Heart left ventricle (tissue), 16 donors: Measurements from ENCODE around the gene CACNA2D1. TPM values are rescaled to one million over a fixed set of nuclear protein-coding genes. Genes with fewer than 3 reads are reported as not detected.

Source experiments
- ATAC-seq, 4 donors: fragments of 200-7000 bp; cut with Tn5 transposase; one replicate each; pipeline ENCODE4 v1.9.1; 2020 to 2022; ENCODE audit warnings: moderate library complexity in 4 of 4, mild to moderate bottlenecking in 3 of 4, moderate number of reproducible peaks in 1 of 4
- DNase-seq, 5 donors: peaks; one replicate each; pipeline ENCODE4 v3.0.0-alpha.2; 2020
- H3K27ac ChIP-seq, 12 donors: fragments of 200-600 bp; sonication (generic) in 4 of 12; one replicate each; pipeline versions ENCODE4 v1.5.0 to v1.8.0; 2016 to 2022; ENCODE audit warnings: mild to moderate bottlenecking in 2 of 12
- H3K27me3 ChIP-seq, 9 donors: fragments of 200-600 bp; sonication (generic) in 2 of 9; one replicate each; pipeline versions ENCODE4 v1.5.1 to v1.8.0; 2016 to 2022; ENCODE audit warnings: mild to moderate bottlenecking in 3 of 9
- H3K36me3 ChIP-seq, 9 donors: fragments of 200-600 bp; sonication (generic) in 2 of 9; one replicate each; pipeline versions ENCODE4 v1.5.0 to v1.8.0; 2018 to 2022; ENCODE audit warnings: mild to moderate bottlenecking in 2 of 9
- H3K4me1 ChIP-seq, 12 donors: fragments of 200-600 bp; sonication (generic) in 4 of 12; one replicate each; pipeline versions ENCODE4 v1.5.0 to v1.8.0; 2016 to 2022; ENCODE audit warnings: mild to moderate bottlenecking in 3 of 12
- H3K4me3 ChIP-seq, 12 donors: fragments of 200-600 bp; sonication (generic) in 4 of 12; one replicate each; pipeline versions ENCODE4 v1.5.0 to v1.8.0; 2017 to 2022; ENCODE audit warnings: mild to moderate bottlenecking in 9 of 12, moderate library complexity in 4 of 12
- H3K9me3 ChIP-seq, 12 donors: fragments of 200-600 bp; sonication (generic) in 4 of 12; one replicate each; pipeline versions ENCODE4 v1.5.0 to v1.8.0; 2016 to 2022; ENCODE audit warnings: mild to moderate bottlenecking in 1 of 12
- POLR2A ChIP-seq, 2 donors: fragments of 450-650 bp; IDR thresholded peaks; one replicate each; pipeline ENCODE4 v1.6.1; 2017; ENCODE audit warnings: antibody characterized with exemption in 2 of 2, mild to moderate bottlenecking in 2 of 2, moderate library complexity in 2 of 2
- WGBS, 4 donors: extraction: QIAGEN DNeasy Blood & Tissue Kit in 2 of 4; methylation state at CpG; one replicate each; pipeline versions ENCODE4 v1.1.5 to v1.1.7; 2013 to 2018; 5-methylcytosine and 5-hydroxymethylcytosine counted together
- intact Hi-C, 10 donors: fragments of 100-400 bp; cut with DNase I; formaldehyde crosslinking; loops; one replicate each; pipeline versions ENCODE4 v1.11.1 to v1.14.2; 2022
- polyA plus RNA-seq, 2 donors: library from polyadenylated mRNA; stranded (reverse); fragments of 200-250 nt; gene quantifications; one replicate each; pipeline ENCODE4 v1.2.3, GENCODE V29; 2013
- total RNA-seq, 9 donors: library from RNA; depleted of rRNA in 2 of 9; stranded (reverse); fragments of >200 nt in 2 of 9; fragmentation: NEBNext Ultra II Directional in 3 of 9; extraction: Animal tissue kit (Norgen Biotek cat#: 25700) in 3 of 9; gene quantifications; one replicate each; pipeline versions ENCODE4 v1.1.0 to v1.2.4, GENCODE V29; 2016 to 2023
- TF ChIP-seq, protein P1 (sequence below), 12 donors: fragments of 200-600 bp; sonication (generic) in 4 of 12; IDR thresholded peaks; one replicate each; pipeline versions ENCODE4 v1.5.0 to v1.8.0; 2018 to 2022; ENCODE audit warnings: antibody characterized with exemption in 12 of 12, mild to moderate bottlenecking in 5 of 12
- donor health status: ischemic (EF 13 %, LVEDD 7.1; RV severe dilation, severe dysfunction).
- donor health status: healthy with polysubstance abuse.
- donor health status: DM: no; HTN: yes; CAD: no.
- donor health status: DM: no; HTN: no; CAD: no.
- donor health status: ischemic (EF 25% LVEDD 6.9; RV normal size, moderate dysfunction).
- donor health status: ischemic (EF 25% LVEDD 5.7; RV mildly dilated, moderate dysfunction).
- donor health status: healthy.
- donor health status: DM: yes; HTN: yes; CAD: no.
- donor health status: ischemic (EF 35%, LVEDD 5.7; RV mildly dilated, moderate dysfunction).
- donor health status: nonischemic (EF 11% LVEDD 7.7; RV severe dilation, severe dysfunction).
- donor health status: DM: yes; HTN: yes; CAD: no.
- donor health status: PGD.
- donor health status: ischemic (EF 29% LVEDD 5.4; RV normal size, mild dysfunction).
- donor health status: nonischemic (EF 23%, LVEDD 6.1; RV moderate dilation, normal function).

The CACNA2D1 gene
- total and polyA plus RNA-seq, 11 donors: 13.5 to 122 (median 55.5) TPM

- peak; percentile 20 to 92 (median 56) for ATAC-seq
- peak overlapping the region in 1 of 12 donors; percentile 16 for H3K27ac ChIP-seq
- no peaks in the 10 kb centered on the region for H3K27me3 ChIP-seq
- intact Hi-C loops: loop anchor here in 9 of 10 donors (5.0 to 10.0 kb wide), 5 partner anchors 185 to 675 kb away; no protein-coding TSS in a partner anchor
- H3K4me1 ChIP-seq: peaks cover 0 to 23% (median 5%) of the 10 kb centered on the region in 12 donors
- no peak for TF ChIP-seq POLR2A (IDR thresholded peaks at IDR 0.05)
- TF ChIP-seq, protein P1, sequence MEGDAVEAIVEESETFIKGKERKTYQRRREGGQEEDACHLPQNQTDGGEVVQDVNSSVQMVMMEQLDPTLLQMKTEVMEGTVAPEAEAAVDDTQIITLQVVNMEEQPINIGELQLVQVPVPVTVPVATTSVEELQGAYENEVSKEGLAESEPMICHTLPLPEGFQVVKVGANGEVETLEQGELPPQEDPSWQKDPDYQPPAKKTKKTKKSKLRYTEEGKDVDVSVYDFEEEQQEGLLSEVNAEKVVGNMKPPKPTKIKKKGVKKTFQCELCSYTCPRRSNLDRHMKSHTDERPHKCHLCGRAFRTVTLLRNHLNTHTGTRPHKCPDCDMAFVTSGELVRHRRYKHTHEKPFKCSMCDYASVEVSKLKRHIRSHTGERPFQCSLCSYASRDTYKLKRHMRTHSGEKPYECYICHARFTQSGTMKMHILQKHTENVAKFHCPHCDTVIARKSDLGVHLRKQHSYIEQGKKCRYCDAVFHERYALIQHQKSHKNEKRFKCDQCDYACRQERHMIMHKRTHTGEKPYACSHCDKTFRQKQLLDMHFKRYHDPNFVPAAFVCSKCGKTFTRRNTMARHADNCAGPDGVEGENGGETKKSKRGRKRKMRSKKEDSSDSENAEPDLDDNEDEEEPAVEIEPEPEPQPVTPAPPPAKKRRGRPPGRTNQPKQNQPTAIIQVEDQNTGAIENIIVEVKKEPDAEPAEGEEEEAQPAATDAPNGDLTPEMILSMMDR (IDR thresholded peaks at IDR 0.05): no peak
- H3K4me3 ChIP-seq: no peak overlapping the region
- no peaks in the 10 kb centered on the region for H3K36me3 ChIP-seq
- 77 to 88% (median 83%) methylated on average over 1 of the region's 1 CpG for WGBS, 4 donors
- peak in 1 of 5 donors; percentile 24 for DNase-seq
- H3K9me3 ChIP-seq: no peaks in the 10 kb centered on the region
Observed at GRCh38 chr7:82049891-82050533, 393.6 kb downstream of the CACNA2D1 start.

DNA sequence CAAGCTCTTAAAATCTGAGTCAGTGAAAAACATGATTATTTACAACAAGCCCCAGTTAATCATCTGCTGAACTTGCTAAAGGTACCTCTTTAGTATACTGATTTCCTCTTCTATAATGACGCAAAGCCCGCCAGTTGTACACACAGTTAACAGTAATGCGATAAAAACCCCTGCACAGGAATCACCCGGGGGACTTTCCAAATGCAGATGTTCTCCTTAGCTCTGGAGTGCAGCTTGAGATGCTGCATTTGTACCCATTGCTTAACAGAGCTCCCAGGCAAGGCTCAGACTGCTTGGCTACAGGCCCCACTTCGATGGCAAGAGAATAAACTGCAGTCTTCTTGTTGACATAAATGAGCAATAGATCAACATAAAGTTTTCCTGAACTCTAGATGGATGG is 394.1 kb downstream of the CACNA2D1 start:
- WGBS, 4 donors: 66 to 78% (median 69%) methylated on average over 5 of the region's 5 CpGs
- Histone ChIP-seq H3K9me3 (no peaks in the 10 kb centered on the region), H3K27me3 (no peaks in the 10 kb centered on the region), H3K4me3 (no peak overlapping the region), H3K36me3 (no peaks in the 10 kb centered on the region), H3K4me1 (peaks cover 0 to 27% (median 8%) of the 10 kb centered on the region in 12 donors), H3K27ac (peak overlapping the region in 1 of 12 donors; percentile 16)
- intact Hi-C loops: loop anchor here in 9 of 10 donors (5.0 to 10.0 kb wide), 5 partner anchors 185 to 675 kb away; no protein-coding TSS in a partner anchor
- peak in 3 of 4 donors; percentile 44 to 73 (median 62) for ATAC-seq
- TF ChIP-seq, protein P1 (IDR thresholded peaks at IDR 0.05): no peak
- TF ChIP-seq POLR2A (IDR thresholded peaks at IDR 0.05): no peak
- DNase-seq: peak in 1 of 5 donors; percentile 24

DNA sequence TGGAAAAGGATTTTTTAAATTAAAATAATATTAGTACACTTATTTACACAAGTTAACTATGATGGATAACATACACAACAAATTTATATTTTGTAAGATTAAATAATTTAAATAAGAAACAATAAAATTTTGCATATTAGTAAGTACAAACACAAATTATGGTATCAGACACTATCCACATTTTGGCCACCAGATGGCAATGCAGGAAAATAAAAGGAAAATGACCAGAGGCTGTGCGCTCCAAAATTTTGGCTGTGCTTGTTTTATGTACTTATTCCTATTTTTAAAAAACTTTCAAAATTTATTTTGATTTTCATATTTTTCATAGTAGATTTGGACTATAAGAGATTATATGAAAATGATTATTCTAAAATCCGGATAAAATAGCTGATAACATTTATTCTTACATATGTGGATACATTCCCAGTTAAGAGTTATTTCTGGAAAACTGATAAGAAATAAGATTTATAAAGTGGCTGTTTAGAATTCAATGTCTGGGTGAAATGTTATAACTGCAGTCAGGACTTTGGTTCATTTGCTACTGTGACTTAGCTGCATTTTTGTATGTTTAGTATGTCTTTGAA is 399.0 kb downstream of the CACNA2D1 start:
- Histone ChIP-seq H3K9me3 (no peaks in the 10 kb centered on the region), H3K27ac (no peak overlapping the region), H3K4me3 (no peak overlapping the region), H3K4me1 (peaks cover 0 to 13% (median 5%) of the 10 kb centered on the region in 12 donors), H3K36me3 (peaks cover 0 to 4% (median 0%) of the 10 kb centered on the region in 9 donors), H3K27me3 (no peaks in the 10 kb centered on the region)
- TF ChIP-seq, protein P1 (IDR thresholded peaks at IDR 0.05): peak; percentile 60 to 82 (median 70)
- no peak for TF ChIP-seq POLR2A (IDR thresholded peaks at IDR 0.05)
- WGBS, 4 donors: 4 to 21% (median 5%) methylated on average over 2 of the region's 2 CpGs
- ATAC-seq (peak in 2 of 4 donors; percentile 32 to 62), DNase-seq (peak in 3 of 5 donors; percentile 23 to 36 (median 24))
- intact Hi-C loops: loop anchor here in 9 of 10 donors (2.0 to 10.0 kb wide), 10 partner anchors 190 to 683 kb away; no protein-coding TSS in a partner anchor

DNA sequence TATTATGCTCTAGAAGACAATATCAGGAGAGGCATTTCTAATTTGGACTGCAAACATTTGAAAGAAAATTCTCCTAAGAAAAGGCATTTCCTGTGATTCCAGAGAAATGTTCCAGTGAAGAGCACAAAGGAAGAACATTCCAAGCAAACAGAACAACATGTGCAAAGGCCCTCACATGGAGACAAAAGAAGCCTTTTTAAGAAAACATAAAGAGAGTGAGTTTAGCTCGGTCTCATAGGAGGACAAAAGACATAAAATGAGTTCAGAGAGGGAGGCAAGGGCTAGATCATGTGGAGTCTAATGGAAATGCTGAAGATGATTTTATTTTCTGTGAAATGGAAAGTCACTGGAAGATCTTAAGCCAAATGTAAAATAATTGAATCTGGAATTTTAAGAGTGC is 404.0 kb downstream of the CACNA2D1 start:
- peaks cover 0 to 14% (median 0%) of the 10 kb centered on the region in 9 donors for H3K36me3 ChIP-seq
- peaks cover 0 to 4% (median 0%) of the 10 kb centered on the region in 12 donors for H3K4me1 ChIP-seq
- H3K9me3 ChIP-seq: no peaks in the 10 kb centered on the region
- ATAC-seq: no peak
- DNase-seq: no peak
- 62 to 72% (median 68%) methylated on average over 1 of the region's 1 CpG for WGBS, 4 donors
- no peaks in the 10 kb centered on the region for H3K27me3 ChIP-seq
- intact Hi-C loops: loop anchor here in 9 of 10 donors (5.0 to 10.0 kb wide), 8 partner anchors 195 to 688 kb away; no protein-coding TSS in a partner anchor
- TF ChIP-seq POLR2A (IDR thresholded peaks at IDR 0.05): no peak
- TF ChIP-seq, protein P1 (IDR thresholded peaks at IDR 0.05): no peak
- H3K27ac ChIP-seq: no peak overlapping the region
- H3K4me3 ChIP-seq: no peak overlapping the region
